Activated B cell treated with CpG ODN at 0.5 μM for 24 hours (primary cell): ENCODE measurements around the gene RNF114. TPM values are rescaled to one million over a fixed set of nuclear protein-coding genes. Genes with fewer than 3 reads are reported as not detected.
"Not testable (repeated sequence)": the region's sequence is repeated elsewhere in the genome, so short reads cannot be mapped to it uniquely, and the experiment has no call there.

Experiments used
- ATAC-seq: fragments of 200-7000 bp; cut with Tn5 transposase; one replicate; pipeline ENCODE4 v1.10.0; 2021; ENCODE audit warnings: low read depth, mild to moderate bottlenecking, moderate library complexity
- CTCF ChIA-PET: fragments of 350-600 bp; sonication (Branson Sonifier 250); formaldehyde crosslinking; loops from one replicate; lab custom pipeline; 2021; ENCODE audit warnings: antibody characterized with exemption; lab: Charles Lee
- POLR2A ChIA-PET: fragments of 350-600 bp; sonication (Branson Sonifier 250); formaldehyde crosslinking; loops from one replicate; lab custom pipeline; 2021; ENCODE audit warnings: antibody characterized with exemption; lab: Charles Lee
- DNase-seq: peaks from one replicate; pipeline ENCODE4 v3.0.0; 2022
- H3K27ac Mint-ChIP-seq: one replicate; pipeline ENCODE4 v1.8.0; 2020; ENCODE audit warnings: mixed read lengths
- H3K27me3 Mint-ChIP-seq: one replicate; pipeline ENCODE4 v1.8.0; 2021; ENCODE audit warnings: mixed read lengths
- H3K36me3 Mint-ChIP-seq: one replicate; pipeline ENCODE4 v1.8.0; 2021; ENCODE audit warnings: low read depth, mixed read lengths
- H3K4me1 Mint-ChIP-seq: one replicate; pipeline ENCODE4 v1.8.0; 2021; ENCODE audit warnings: mixed read lengths
- H3K4me3 Mint-ChIP-seq: one replicate; pipeline ENCODE4 v1.8.0; 2020; ENCODE audit warnings: mild to moderate bottlenecking, mixed read lengths
- H3K9me3 Mint-ChIP-seq: one replicate; pipeline ENCODE4 v1.8.0; 2020; ENCODE audit warnings: mixed read lengths
- CTCF ChIP-seq: fragments of 200-600 bp; IDR thresholded peaks from one replicate; pipeline ENCODE4 v1.8.0; 2022; ENCODE audit warnings: antibody characterized with exemption, mild to moderate bottlenecking
- intact Hi-C: fragments of 100-400 bp; cut with micrococcal nuclease; formaldehyde crosslinking; loops from one replicate; pipeline ENCODE4 v1.15.1; 2024
- total RNA-seq: library from RNA; stranded (reverse); gene quantifications from 2 replicates; pipeline ENCODE4 v1.2.3, GENCODE V29; 2022

Gene RNF114
- total RNA-seq, 1 donor from 2014 or later = 56.5 TPM

DNA sequence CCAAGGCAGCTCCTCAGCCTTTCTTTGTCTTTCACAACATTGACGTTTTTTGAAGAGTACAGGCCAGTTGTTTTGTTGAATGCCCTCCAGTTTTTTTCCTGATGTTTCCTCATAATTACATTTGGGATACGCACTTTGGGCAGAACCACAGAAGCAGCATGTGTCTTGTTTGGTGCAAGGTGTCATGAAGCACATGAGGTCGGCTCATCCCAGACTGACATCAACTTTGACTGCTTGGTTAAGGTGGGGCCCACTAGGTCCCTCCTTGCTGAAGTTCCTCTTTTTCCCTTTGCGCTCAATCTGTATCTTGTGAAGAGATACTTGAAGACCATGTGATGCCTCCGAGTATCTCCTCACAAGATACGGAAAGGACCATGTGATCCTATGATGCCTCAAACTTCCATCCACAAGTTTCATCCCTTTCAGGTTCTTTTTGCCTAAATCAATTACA lies 57.1 kb downstream of the RNF114 start:
- POLR2A ChIA-PET = interaction anchor here (0.6 kb wide), 1 partner anchor 245 kb away, joined by 4 read pairs; no protein-coding TSS in a partner anchor
- DNase-seq (no peak), ATAC-seq (peak; percentile 87)
- CTCF ChIA-PET = interaction anchor here (0.9 to 1.2 kb wide), 2 partner anchors 14 to 78 kb away, joined by 3 to 6 read pairs; no protein-coding TSS in a partner anchor
- Mint-ChIP-seq H3K36me3 (no peaks in the 10 kb centered on the region), H3K27me3 (no peaks in the 10 kb centered on the region), H3K4me3 (no peak overlapping the region), H3K9me3 (no peaks in the 10 kb centered on the region), H3K4me1 (peaks cover 12% of the 10 kb centered on the region), H3K27ac (no peak overlapping the region)
- no peak for TF ChIP-seq CTCF
- intact Hi-C loops = no loop called here

GRCh38 chr20:49995586-49995985 lies 59.4 kb downstream of the RNF114 start:
- CTCF ChIA-PET = no interaction called here
- H3K9me3 Mint-ChIP-seq = no peaks in the 10 kb centered on the region
- H3K4me1 Mint-ChIP-seq = peaks cover 29% of the 10 kb centered on the region
- ATAC-seq (no peak), DNase-seq (no peak)
- H3K27me3 Mint-ChIP-seq = no peaks in the 10 kb centered on the region
- TF ChIP-seq CTCF = no peak
- no peak overlapping the region for H3K4me3 Mint-ChIP-seq
- no peaks in the 10 kb centered on the region for H3K36me3 Mint-ChIP-seq
- POLR2A ChIA-PET = no interaction called here
- intact Hi-C loops = no loop called here
- no peak overlapping the region for H3K27ac Mint-ChIP-seq

DNA sequence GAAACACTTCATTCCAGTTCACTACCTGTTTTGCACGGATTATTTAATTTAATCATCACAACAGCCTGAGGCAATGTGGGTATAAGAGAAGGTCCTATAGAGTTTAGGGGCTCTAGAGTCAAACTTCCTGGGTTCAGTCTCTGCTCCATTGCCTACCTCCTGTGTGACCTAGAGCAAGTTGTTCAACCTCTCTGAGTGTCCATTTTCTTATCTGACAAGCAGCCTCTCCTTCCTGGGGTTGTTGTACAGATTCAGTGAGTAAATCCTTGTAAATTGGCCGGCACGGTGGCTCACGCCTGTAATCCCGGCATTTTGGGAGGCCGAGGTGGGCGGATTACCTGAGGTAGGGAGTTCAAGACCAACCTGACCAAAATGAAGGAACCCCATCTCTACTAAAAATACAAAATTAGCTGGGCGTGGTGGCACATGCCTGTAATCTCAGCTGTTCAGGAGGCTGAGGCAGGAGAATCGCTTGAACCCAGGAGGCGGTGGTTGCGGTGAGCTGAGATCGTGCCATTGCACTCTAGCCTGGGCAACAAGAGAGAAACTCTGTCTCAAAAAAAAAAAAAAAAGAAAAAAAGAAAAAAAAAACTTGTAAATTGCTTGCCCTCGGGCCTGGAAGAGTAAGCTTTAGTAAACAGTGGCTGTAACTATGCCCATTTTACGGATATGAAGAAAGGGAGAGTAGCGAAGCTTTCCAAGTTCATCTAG lies 62.4 kb downstream of the RNF114 start:
- ChIA-PET CTCF (interaction anchor here (0.9 to 2.1 kb wide), 6 partner anchors 9 to 73 kb away, joined by 3 to 17 read pairs (median 5); no protein-coding TSS in a partner anchor), POLR2A (interaction anchor here (0.6 to 1.4 kb wide), 11 partner anchors 14 to 720 kb away, joined by 3 to 15 read pairs (median 6); no protein-coding TSS in a partner anchor)
- not testable (repeated sequence) for H3K4me3 Mint-ChIP-seq, H3K27ac Mint-ChIP-seq, H3K36me3 Mint-ChIP-seq, H3K9me3 Mint-ChIP-seq, H3K27me3 Mint-ChIP-seq, ATAC-seq, DNase-seq
- H3K4me1 Mint-ChIP-seq = peaks cover 29% of the 10 kb centered on the region
- intact Hi-C loops = loop anchor here (1.0 kb wide), 3 partner anchors 14 to 43 kb away; partner anchors contain the start of gene SNAI1

- peak overlapping the region; percentile 44 for H3K4me3 Mint-ChIP-seq
- ChIA-PET CTCF (interaction anchor here (0.9 to 2.1 kb wide), 6 partner anchors 10 to 72 kb away, joined by 3 to 17 read pairs (median 5); no protein-coding TSS in a partner anchor), POLR2A (interaction anchor here (0.6 to 1.4 kb wide), 13 partner anchors 13 to 1419 kb away, joined by 3 to 15 read pairs (median 5); no protein-coding TSS in a partner anchor)
- H3K27ac Mint-ChIP-seq = peak overlapping the region; percentile 14
- no peak for TF ChIP-seq CTCF
- intact Hi-C loops = loop anchor here (1.0 kb wide), 3 partner anchors 13 to 42 kb away; partner anchors contain the start of gene SNAI1
- DNase-seq (peak; percentile 68), ATAC-seq (peak; percentile 99)
- no peaks in the 10 kb centered on the region for H3K9me3 Mint-ChIP-seq
- no peaks in the 10 kb centered on the region for H3K36me3 Mint-ChIP-seq
- peaks cover 24% of the 10 kb centered on the region for H3K4me1 Mint-ChIP-seq
- H3K27me3 Mint-ChIP-seq = peaks cover 4% of the 10 kb centered on the region
Observed at GRCh38 chr20:49999329-49999728, 63.1 kb downstream of the RNF114 start.

DNA sequence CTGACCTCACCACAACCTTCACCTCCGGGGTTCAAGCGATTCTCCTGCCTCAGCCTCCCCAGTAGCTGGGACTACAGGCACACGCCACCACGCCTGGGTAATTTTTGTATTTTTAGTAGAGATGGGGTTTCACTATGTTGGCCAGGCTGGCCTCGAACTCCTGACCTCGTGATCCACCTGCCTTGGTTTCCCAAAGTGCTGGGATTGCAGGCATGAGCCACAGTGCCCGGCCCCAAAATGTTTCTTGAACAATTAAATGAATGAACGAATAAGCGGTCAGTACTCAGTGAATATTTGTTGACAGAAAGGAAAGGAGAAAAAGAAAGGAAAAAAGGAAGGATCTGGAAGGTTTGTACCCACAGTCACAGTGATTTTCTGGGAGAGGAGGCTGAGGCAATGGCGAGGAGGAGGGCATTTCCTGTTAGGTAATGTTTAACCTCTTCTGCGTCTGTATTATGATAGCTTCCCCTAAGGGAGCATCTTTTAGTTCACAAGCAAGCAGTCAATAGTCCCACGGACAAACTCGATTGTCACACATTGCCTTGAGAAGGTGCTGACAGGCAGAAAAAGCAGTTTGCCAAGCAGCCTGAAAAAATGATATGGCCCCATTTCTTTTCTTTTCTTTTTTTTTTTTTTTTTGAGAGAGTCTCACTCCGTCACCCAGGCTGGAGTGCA lies 64.5 kb downstream of the RNF114 start:
- H3K9me3 Mint-ChIP-seq, DNase-seq, H3K4me3 Mint-ChIP-seq, intact Hi-C loops, ATAC-seq, H3K27ac Mint-ChIP-seq, H3K36me3 Mint-ChIP-seq: not testable (repeated sequence)
- Mint-ChIP-seq H3K27me3 (peaks cover 14% of the 10 kb centered on the region), H3K4me1 (peaks cover 26% of the 10 kb centered on the region)
- CTCF ChIA-PET = interaction anchor here (2.1 kb wide), 1 partner anchor 71 kb away, joined by 17 read pairs; no protein-coding TSS in a partner anchor
- POLR2A ChIA-PET = interaction anchor here (0.7 to 1.4 kb wide), 2 partner anchors 28 to 49 kb away, joined by 5 to 8 read pairs; no protein-coding TSS in a partner anchor
